Heart left ventricle (tissue), 13 donors: ENCODE measurements around the gene H2AZ1.

ENCODE experiments used
- POLR2A ChIP-seq, 2 donors: fragments of 450-650 bp; IDR thresholded peaks; one replicate each; pipeline ENCODE4 v1.6.1; 2017; ENCODE audit warnings: antibody characterized with exemption in 2 of 2, mild to moderate bottlenecking in 2 of 2, moderate library complexity in 2 of 2
- TF ChIP-seq, protein P1 (sequence below), 12 donors: fragments of 200-600 bp; sonication (generic) in 4 of 12; IDR thresholded peaks; one replicate each; pipeline versions ENCODE4 v1.5.0 to v1.8.0; 2018 to 2022; ENCODE audit warnings: antibody characterized with exemption in 12 of 12, mild to moderate bottlenecking in 5 of 12
- donor health status: ischemic (EF 13 %, LVEDD 7.1; RV severe dilation, severe dysfunction).
- donor health status: DM: no; HTN: yes; CAD: no.
- donor health status: DM: no; HTN: no; CAD: no.
- donor health status: ischemic (EF 25% LVEDD 6.9; RV normal size, moderate dysfunction).
- donor health status: ischemic (EF 25% LVEDD 5.7; RV mildly dilated, moderate dysfunction).
- donor health status: ischemic (EF 35%, LVEDD 5.7; RV mildly dilated, moderate dysfunction).
- donor health status: nonischemic (EF 11% LVEDD 7.7; RV severe dilation, severe dysfunction).
- donor health status: DM: yes; HTN: yes; CAD: no.
- donor health status: PGD.
- donor health status: ischemic (EF 29% LVEDD 5.4; RV normal size, mild dysfunction).
- donor health status: nonischemic (EF 23%, LVEDD 6.1; RV moderate dilation, normal function).

DNA sequence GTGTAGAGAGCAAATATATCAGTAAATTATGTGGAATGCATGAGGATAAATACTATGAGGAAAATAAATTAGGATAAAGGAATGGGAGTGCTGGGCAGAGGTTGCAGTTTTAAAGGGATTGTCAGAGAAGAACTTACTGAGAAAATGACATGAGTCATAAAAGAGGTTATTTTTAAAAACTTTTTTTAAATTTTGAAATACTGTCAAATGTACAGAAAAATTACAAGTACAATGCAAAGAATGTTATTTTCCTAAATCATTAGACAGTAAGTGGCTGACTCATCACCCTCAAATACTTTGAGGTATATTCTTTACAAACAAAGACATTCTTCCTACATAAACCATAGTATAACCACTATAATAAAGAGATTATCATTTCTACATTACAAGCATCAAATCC lies 29.8 kb upstream of the H2AZ1 start:
- TF ChIP-seq, protein P1, sequence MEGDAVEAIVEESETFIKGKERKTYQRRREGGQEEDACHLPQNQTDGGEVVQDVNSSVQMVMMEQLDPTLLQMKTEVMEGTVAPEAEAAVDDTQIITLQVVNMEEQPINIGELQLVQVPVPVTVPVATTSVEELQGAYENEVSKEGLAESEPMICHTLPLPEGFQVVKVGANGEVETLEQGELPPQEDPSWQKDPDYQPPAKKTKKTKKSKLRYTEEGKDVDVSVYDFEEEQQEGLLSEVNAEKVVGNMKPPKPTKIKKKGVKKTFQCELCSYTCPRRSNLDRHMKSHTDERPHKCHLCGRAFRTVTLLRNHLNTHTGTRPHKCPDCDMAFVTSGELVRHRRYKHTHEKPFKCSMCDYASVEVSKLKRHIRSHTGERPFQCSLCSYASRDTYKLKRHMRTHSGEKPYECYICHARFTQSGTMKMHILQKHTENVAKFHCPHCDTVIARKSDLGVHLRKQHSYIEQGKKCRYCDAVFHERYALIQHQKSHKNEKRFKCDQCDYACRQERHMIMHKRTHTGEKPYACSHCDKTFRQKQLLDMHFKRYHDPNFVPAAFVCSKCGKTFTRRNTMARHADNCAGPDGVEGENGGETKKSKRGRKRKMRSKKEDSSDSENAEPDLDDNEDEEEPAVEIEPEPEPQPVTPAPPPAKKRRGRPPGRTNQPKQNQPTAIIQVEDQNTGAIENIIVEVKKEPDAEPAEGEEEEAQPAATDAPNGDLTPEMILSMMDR (IDR thresholded peaks at IDR 0.05), result no peak
- no peak for TF ChIP-seq POLR2A (IDR thresholded peaks at IDR 0.05)
